ENCODE results near the gene OR5H15. TPM values are rescaled to one million over a fixed set of nuclear protein-coding genes. Genes with fewer than 3 reads are reported as not detected.
"Not testable (repeated sequence)": the region's sequence is repeated elsewhere in the genome, so short reads cannot be mapped to it uniquely, and the experiment has no call there.

OR5H15 gene
- total and polyA plus RNA-seq, 2 donors from 2014 or later = not detected

- H3K27me3 ChIP-seq (ENCODE audit: control insufficient read depth, insufficient read depth, low read length) = no peaks in the 10 kb centered on the region
- intact Hi-C loops (cut with DNase I) = no loop called here
- H3K27ac ChIP-seq (ENCODE audit: low read depth in 2 of 2, low read length in 2 of 2) = no peak overlapping the region
- H3K36me3 ChIP-seq (ENCODE audit: control insufficient read depth in 2 of 3, insufficient read depth in 3 of 3, low read length in 3 of 3) = no peaks in the 10 kb centered on the region
- DNase-seq (no peak), FAIRE-seq (no peak)
- H3K4me1 ChIP-seq (ENCODE audit: control insufficient read depth in 2 of 3, insufficient read depth in 2 of 3, low read depth in 1 of 3, low read length in 3 of 3) = no peaks in the 10 kb centered on the region
- H3K4me3 ChIP-seq (ENCODE audit: low read length in 3 of 3) = no peak overlapping the region
- no peaks in the 10 kb centered on the region for H3K9me3 ChIP-seq (ENCODE audit: control insufficient read depth in 2 of 3, insufficient read depth in 1 of 3, low read length in 3 of 3)
- no peak for TF ChIP-seq CTCF (IDR thresholded peaks at IDR 0.05; ENCODE audit: borderline replicate concordance, extremely low read depth, insufficient read depth)
- no peak overlapping the region for H3K9ac ChIP-seq (ENCODE audit: low read length in 3 of 3)
Observed at GRCh38 chr3:98140531-98140930, 26.0 kb upstream of the OR5H15 start.

- H3K9me3 ChIP-seq (ENCODE audit: control insufficient read depth in 2 of 3, insufficient read depth in 1 of 3, low read length in 3 of 3) = no peaks in the 10 kb centered on the region
- DNase-seq (no peak), FAIRE-seq (no peak)
- no peaks in the 10 kb centered on the region for H3K4me1 ChIP-seq (ENCODE audit: control insufficient read depth in 2 of 3, insufficient read depth in 2 of 3, low read depth in 1 of 3, low read length in 3 of 3)
- no peaks in the 10 kb centered on the region for H3K27me3 ChIP-seq (ENCODE audit: control insufficient read depth, insufficient read depth, low read length)
- H3K9ac ChIP-seq (ENCODE audit: low read length in 3 of 3) = no peak within 1 kb of the TSS
- intact Hi-C loops (cut with DNase I) = no loop called here
- no peak within 1 kb of the TSS for H3K27ac ChIP-seq (ENCODE audit: low read depth in 2 of 2, low read length in 2 of 2)
- H3K4me3 ChIP-seq (ENCODE audit: low read length in 3 of 3) = no peak within 1 kb of the TSS
- H3K36me3 ChIP-seq (ENCODE audit: control insufficient read depth in 2 of 3, insufficient read depth in 3 of 3, low read length in 3 of 3) = no peaks in the 10 kb centered on the region
- no peak for TF ChIP-seq CTCF (IDR thresholded peaks at IDR 0.05; ENCODE audit: borderline replicate concordance, extremely low read depth, insufficient read depth)
Observed at GRCh38 chr3:98147179-98147578, 19.3 kb upstream of the OR5H15 start, which contains the start of gene OR5H14. Gene OR5H14 (plus strand): TSS chr3:98147479. CDS start chr3:98149386, 1,907 bp downstream.

GRCh38 chr3:98148751-98149150 is 17.7 kb upstream of the OR5H15 start:
- TF ChIP-seq CTCF (IDR thresholded peaks at IDR 0.05; ENCODE audit: borderline replicate concordance, extremely low read depth, insufficient read depth) = no peak
- intact Hi-C loops (cut with DNase I) = no loop called here
- H3K27me3 ChIP-seq (ENCODE audit: control insufficient read depth, insufficient read depth, low read length) = no peaks in the 10 kb centered on the region
- FAIRE-seq (no peak), DNase-seq (no peak)
- no peak overlapping the region for H3K4me3 ChIP-seq (ENCODE audit: low read length in 3 of 3)
- H3K9ac ChIP-seq (ENCODE audit: low read length in 3 of 3) = no peak overlapping the region
- no peaks in the 10 kb centered on the region for H3K4me1 ChIP-seq (ENCODE audit: control insufficient read depth in 2 of 3, insufficient read depth in 2 of 3, low read depth in 1 of 3, low read length in 3 of 3)
- H3K9me3 ChIP-seq (ENCODE audit: control insufficient read depth in 2 of 3, insufficient read depth in 1 of 3, low read length in 3 of 3) = no peaks in the 10 kb centered on the region
- no peaks in the 10 kb centered on the region for H3K36me3 ChIP-seq (ENCODE audit: control insufficient read depth in 2 of 3, insufficient read depth in 3 of 3, low read length in 3 of 3)
- H3K27ac ChIP-seq (ENCODE audit: low read depth in 2 of 2, low read length in 2 of 2) = no peak overlapping the region

- intact Hi-C loops (cut with DNase I); H3K27me3 ChIP-seq (ENCODE audit: control insufficient read depth, insufficient read depth, low read length); H3K27ac ChIP-seq (ENCODE audit: low read depth in 2 of 2, low read length in 2 of 2); H3K4me1 ChIP-seq (ENCODE audit: control insufficient read depth in 2 of 3, insufficient read depth in 2 of 3, low read depth in 1 of 3, low read length in 3 of 3); H3K36me3 ChIP-seq (ENCODE audit: control insufficient read depth in 2 of 3, insufficient read depth in 3 of 3, low read length in 3 of 3); H3K9ac ChIP-seq (ENCODE audit: low read length in 3 of 3); H3K9me3 ChIP-seq (ENCODE audit: control insufficient read depth in 2 of 3, insufficient read depth in 1 of 3, low read length in 3 of 3); H3K4me3 ChIP-seq (ENCODE audit: low read length in 3 of 3); DNase-seq; FAIRE-seq: not testable (repeated sequence)
Observed at GRCh38 chr3:98149456-98149855, 17.0 kb upstream of the OR5H15 start.

Measured in kidney (tissue), 14 donors.